Osteocyte (in vitro differentiated cells): ENCODE measurements around the gene TAB3. TPM values are rescaled to one million over a fixed set of nuclear protein-coding genes. Genes with fewer than 3 reads are reported as not detected.

Experiments used
- DNase-seq: peaks from one replicate; pipeline ENCODE4 v3.0.0; 2021; ENCODE audit warnings: mixed read lengths; ENCODE audit not compliant: unreplicated experiment; ENCODE audit errors: extremely low spot score
- H3K27ac Mint-ChIP-seq: one replicate; pipeline ENCODE4 v1.8.0; 2021; ENCODE audit warnings: mild to moderate bottlenecking, mixed read lengths; ENCODE audit not compliant: unreplicated experiment
- H3K27me3 Mint-ChIP-seq: one replicate; pipeline ENCODE4 v1.8.0; 2021; ENCODE audit warnings: mixed read lengths; ENCODE audit not compliant: unreplicated experiment
- H3K36me3 Mint-ChIP-seq: one replicate; pipeline ENCODE4 v1.8.0; 2021; ENCODE audit warnings: mixed read lengths; ENCODE audit not compliant: unreplicated experiment
- H3K4me1 Mint-ChIP-seq: one replicate; pipeline ENCODE4 v1.8.0; 2021; ENCODE audit warnings: mixed read lengths; ENCODE audit not compliant: unreplicated experiment
- H3K4me3 Mint-ChIP-seq: one replicate; pipeline ENCODE4 v1.8.0; 2021; ENCODE audit warnings: mild to moderate bottlenecking, moderate library complexity, mixed read lengths; ENCODE audit not compliant: unreplicated experiment
- H3K9me3 Mint-ChIP-seq: one replicate; pipeline ENCODE4 v1.8.0; 2021; ENCODE audit warnings: mixed read lengths; ENCODE audit not compliant: unreplicated experiment
- total RNA-seq: library from RNA; stranded (reverse); gene quantifications from 2 replicates; pipeline ENCODE4 v1.2.1, GENCODE V29; 2021
- TF ChIP-seq, protein P1 (sequence below): fragments of 200-600 bp; sonication (generic); IDR thresholded peaks from 2 replicates; pipeline ENCODE4 v1.5.0; 2021; ENCODE audit warnings: antibody characterized with exemption, mild to moderate bottlenecking, moderate library complexity

The TAB3 gene
- total RNA-seq, 1 donor from 2014 or later = 13.3 TPM

DNA sequence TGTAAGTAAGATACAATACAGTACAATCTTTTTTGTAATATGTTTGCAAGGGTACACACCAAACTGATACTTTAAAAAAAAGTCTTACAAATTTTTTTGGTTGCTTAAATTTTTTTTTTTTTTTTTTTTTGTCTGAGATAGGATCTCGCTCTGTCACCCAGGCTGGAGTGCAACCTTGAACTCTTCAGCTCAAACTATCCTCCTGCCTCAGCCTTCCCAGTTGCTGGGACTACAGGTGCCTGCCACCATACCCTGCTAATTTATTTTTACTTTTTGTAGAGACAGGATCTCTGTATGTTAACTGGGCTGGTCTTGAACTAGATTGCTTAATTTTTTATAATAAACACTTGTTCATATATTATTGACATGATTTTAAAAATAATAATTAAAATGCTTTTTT is 41.1 kb upstream of the TAB3 start:
- peaks cover 6% of the 10 kb centered on the region for H3K9me3 Mint-ChIP-seq
- TF ChIP-seq, protein P1, sequence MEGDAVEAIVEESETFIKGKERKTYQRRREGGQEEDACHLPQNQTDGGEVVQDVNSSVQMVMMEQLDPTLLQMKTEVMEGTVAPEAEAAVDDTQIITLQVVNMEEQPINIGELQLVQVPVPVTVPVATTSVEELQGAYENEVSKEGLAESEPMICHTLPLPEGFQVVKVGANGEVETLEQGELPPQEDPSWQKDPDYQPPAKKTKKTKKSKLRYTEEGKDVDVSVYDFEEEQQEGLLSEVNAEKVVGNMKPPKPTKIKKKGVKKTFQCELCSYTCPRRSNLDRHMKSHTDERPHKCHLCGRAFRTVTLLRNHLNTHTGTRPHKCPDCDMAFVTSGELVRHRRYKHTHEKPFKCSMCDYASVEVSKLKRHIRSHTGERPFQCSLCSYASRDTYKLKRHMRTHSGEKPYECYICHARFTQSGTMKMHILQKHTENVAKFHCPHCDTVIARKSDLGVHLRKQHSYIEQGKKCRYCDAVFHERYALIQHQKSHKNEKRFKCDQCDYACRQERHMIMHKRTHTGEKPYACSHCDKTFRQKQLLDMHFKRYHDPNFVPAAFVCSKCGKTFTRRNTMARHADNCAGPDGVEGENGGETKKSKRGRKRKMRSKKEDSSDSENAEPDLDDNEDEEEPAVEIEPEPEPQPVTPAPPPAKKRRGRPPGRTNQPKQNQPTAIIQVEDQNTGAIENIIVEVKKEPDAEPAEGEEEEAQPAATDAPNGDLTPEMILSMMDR = no peak
- no peak overlapping the region for H3K4me3 Mint-ChIP-seq
- H3K27ac Mint-ChIP-seq = no peak overlapping the region
- DNase-seq = no peak
- H3K4me1 Mint-ChIP-seq = no peaks in the 10 kb centered on the region
- no peaks in the 10 kb centered on the region for H3K27me3 Mint-ChIP-seq
- no peaks in the 10 kb centered on the region for H3K36me3 Mint-ChIP-seq

DNA sequence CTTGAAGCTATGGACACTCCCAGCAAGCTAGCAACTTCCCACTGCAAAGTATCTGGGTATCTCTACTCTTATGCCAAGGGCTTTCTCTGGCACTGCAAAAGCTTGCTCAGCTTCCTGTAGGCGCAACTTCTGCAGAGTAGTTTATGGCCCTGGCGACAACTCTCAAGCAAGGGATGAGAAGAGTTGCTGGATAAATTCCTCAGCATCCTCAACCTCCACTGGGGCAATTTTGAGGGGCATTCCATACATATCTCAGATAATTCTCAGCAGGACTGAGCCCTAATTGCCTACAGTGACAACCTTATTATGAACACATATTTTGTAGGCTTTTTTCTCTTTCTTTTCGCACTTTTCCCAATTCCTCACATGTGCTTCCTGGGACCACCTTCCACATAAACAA is 31.2 kb upstream of the TAB3 start:
- Mint-ChIP-seq H3K4me3 (no peak overlapping the region), H3K9me3 (no peaks in the 10 kb centered on the region), H3K27me3 (no peaks in the 10 kb centered on the region), H3K27ac (no peak overlapping the region), H3K36me3 (no peaks in the 10 kb centered on the region), H3K4me1 (no peaks in the 10 kb centered on the region)
- no peak for DNase-seq
- TF ChIP-seq, protein P1 = no peak

DNA sequence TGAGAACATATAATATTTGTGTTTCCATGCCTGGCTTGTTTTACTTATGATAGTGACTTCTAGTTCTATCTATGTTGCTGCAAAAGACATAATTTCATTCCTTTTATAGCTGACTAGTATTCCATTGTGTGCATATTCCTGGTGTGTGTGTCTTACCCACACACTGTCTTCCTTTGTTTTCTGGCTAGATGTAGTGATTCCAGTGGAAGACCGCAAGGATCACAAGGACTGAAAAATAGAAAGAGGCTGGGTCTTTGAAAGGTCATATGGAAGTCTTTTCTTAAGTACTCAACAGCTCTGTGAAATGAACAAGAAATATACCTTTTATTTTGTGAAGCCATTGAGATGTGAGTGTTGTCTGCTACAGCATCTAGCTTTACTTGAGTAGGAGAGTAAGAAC is 29.4 kb upstream of the TAB3 start:
- no peak overlapping the region for H3K4me3 Mint-ChIP-seq
- H3K9me3 Mint-ChIP-seq = no peaks in the 10 kb centered on the region
- TF ChIP-seq, protein P1 = no peak
- no peaks in the 10 kb centered on the region for H3K36me3 Mint-ChIP-seq
- H3K4me1 Mint-ChIP-seq = no peaks in the 10 kb centered on the region
- no peaks in the 10 kb centered on the region for H3K27me3 Mint-ChIP-seq
- no peak overlapping the region for H3K27ac Mint-ChIP-seq
- no peak for DNase-seq

DNA sequence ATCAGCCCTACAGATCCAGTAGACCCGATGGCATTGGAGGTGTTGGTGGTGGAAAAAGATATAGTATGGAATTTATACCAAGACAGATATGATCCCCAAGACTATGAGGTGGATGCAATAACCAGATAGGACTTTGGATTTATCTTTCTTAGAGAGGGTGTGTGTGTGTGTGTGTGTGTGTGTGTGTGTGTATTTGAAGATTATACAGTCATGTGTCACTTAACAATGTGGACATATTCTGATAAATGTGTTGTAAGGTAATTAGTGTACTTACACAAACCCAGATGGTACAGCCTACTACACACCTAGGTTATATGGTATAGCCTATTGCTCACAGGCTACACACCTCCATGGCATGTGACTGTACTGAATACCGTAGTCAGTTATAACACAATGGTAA is 24.4 kb upstream of the TAB3 start:
- Mint-ChIP-seq H3K27ac (no peak overlapping the region), H3K27me3 (no peaks in the 10 kb centered on the region), H3K4me3 (no peak overlapping the region), H3K9me3 (no peaks in the 10 kb centered on the region), H3K4me1 (no peaks in the 10 kb centered on the region), H3K36me3 (no peaks in the 10 kb centered on the region)
- no peak for DNase-seq
- TF ChIP-seq, protein P1 = no peak

DNA sequence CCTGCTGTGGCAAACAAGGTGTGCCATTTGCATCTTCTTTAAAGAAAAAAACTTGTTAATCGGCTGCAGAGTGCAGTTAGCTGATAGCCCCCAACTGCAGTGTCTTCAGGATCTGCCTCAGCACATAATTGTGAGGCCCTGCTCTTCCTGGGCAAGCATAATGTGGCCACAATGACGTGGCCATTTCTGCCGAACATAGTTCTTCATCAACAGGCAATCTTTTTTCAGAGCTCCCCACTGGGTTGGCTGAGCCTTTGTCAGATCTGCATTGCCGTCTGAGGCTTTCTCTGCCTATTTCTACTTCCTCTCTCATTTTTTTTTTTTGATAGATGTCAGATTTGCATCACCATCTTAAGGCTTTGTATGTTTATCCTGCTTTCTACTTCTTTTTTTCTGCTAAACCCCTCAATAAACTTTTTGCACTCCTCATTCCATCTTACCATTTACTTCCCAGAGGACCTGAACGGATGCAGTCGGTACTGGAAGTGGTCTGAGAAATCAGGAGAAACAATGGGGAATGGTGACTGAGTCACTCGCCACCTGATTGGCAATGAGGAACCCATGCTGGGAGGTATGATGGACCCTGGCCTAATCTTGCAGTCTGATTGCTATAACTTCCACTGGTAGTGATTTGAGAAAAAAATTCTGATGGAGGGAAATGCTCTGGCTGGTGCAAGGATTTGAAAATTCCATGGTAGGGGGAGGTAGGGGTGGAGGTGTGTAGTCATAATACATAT is 21.2 kb upstream of the TAB3 start:
- DNase-seq = no peak
- TF ChIP-seq, protein P1 = no peak
- no peak overlapping the region for H3K27ac Mint-ChIP-seq
- H3K36me3 Mint-ChIP-seq = no peaks in the 10 kb centered on the region
- H3K4me3 Mint-ChIP-seq = no peak overlapping the region
- no peaks in the 10 kb centered on the region for H3K9me3 Mint-ChIP-seq
- no peaks in the 10 kb centered on the region for H3K4me1 Mint-ChIP-seq
- H3K27me3 Mint-ChIP-seq = no peaks in the 10 kb centered on the region
